Colonic mucosa (tissue), 4 donors: Measurements from ENCODE around the gene TLE7. TPM values are rescaled to one million over a fixed set of nuclear protein-coding genes. Genes with fewer than 3 reads are reported as not detected.
A peak's percentile ranks its signal among the peaks of the same experiment; 100 is the strongest.

Experiments
- DNase-seq: peaks from one replicate; pipeline ENCODE4 v3.0.0-alpha.2; 2020
- H3K27ac ChIP-seq: fragments of 200-600 bp; one replicate; pipeline ENCODE4 v1.8.0; 2021
- H3K27me3 ChIP-seq: fragments of 200-600 bp; one replicate; pipeline ENCODE4 v1.8.0; 2021
- H3K36me3 ChIP-seq: fragments of 200-600 bp; one replicate; pipeline ENCODE4 v1.8.0; 2021
- H3K4me1 ChIP-seq: fragments of 200-600 bp; one replicate; pipeline ENCODE4 v1.8.0; 2021; ENCODE audit warnings: mild to moderate bottlenecking
- H3K4me3 ChIP-seq: fragments of 200-600 bp; one replicate; pipeline ENCODE4 v1.8.0; 2021
- H3K9ac ChIP-seq, 2 donors: one replicate each; pipeline ENCODE4 v1.7.0; 2013; ENCODE audit warnings: control low read depth in 2 of 2, low read depth in 2 of 2, low read length in 2 of 2
- H3K9me3 ChIP-seq: fragments of 200-600 bp; one replicate; pipeline ENCODE4 v1.8.0; 2021
- CTCF ChIP-seq: fragments of 200-600 bp; IDR thresholded peaks from one replicate; pipeline ENCODE4 v1.8.0; 2022; ENCODE audit warnings: antibody characterized with exemption, mild to moderate bottlenecking
- intact Hi-C: fragments of 100-400 bp; cut with DNase I; formaldehyde crosslinking; loops from one replicate; pipeline ENCODE4 v1.14.1; 2022
- total RNA-seq, 2 donors: library from RNA; stranded (reverse); fragmentation: NEBNext Ultra II Directional in 1 of 2; extraction: Animal tissue kit (Norgen Biotek cat#: 25700) in 1 of 2; gene quantifications; one replicate each; pipeline ENCODE4 v1.2.1, GENCODE V29; 2021
- donor health status: healthy.
- donor health status: DM: no; HTN: no; CAD: no.
- donor health status: DM: no; HTN: no; CAD: no.

Gene TLE7
- total RNA-seq, 2 donors from 2014 or later = not detected

- Histone ChIP-seq H3K36me3 (no peaks in the 10 kb centered on the region), H3K9ac (no peak overlapping the region), H3K4me1 (no peaks in the 10 kb centered on the region), H3K9me3 (no peaks in the 10 kb centered on the region), H3K27me3 (peaks cover 2% of the 10 kb centered on the region), H3K27ac (no peak overlapping the region), H3K4me3 (no peak overlapping the region)
- no peak for DNase-seq
- TF ChIP-seq CTCF = no peak
- intact Hi-C loops = no loop called here
Observed at GRCh38 chr16:71423016-71423415, 18.8 kb downstream of the TLE7 start.

GRCh38 chr16:71421911-71422310 is 19.9 kb downstream of the TLE7 start:
- H3K9me3 ChIP-seq = no peaks in the 10 kb centered on the region
- peaks cover under 1% of the 10 kb centered on the region for H3K27me3 ChIP-seq
- intact Hi-C loops = no loop called here
- no peaks in the 10 kb centered on the region for H3K4me1 ChIP-seq
- H3K4me3 ChIP-seq = no peak overlapping the region
- peak; percentile 46 for TF ChIP-seq CTCF
- DNase-seq = peak; percentile 29
- H3K36me3 ChIP-seq = no peaks in the 10 kb centered on the region
- H3K27ac ChIP-seq = no peak overlapping the region
- no peak overlapping the region for H3K9ac ChIP-seq

- H3K9ac ChIP-seq = no peak overlapping the region
- no peaks in the 10 kb centered on the region for H3K27me3 ChIP-seq
- intact Hi-C loops = loop anchor here (5.0 kb wide), 2 partner anchors 83 to 198 kb away; no protein-coding TSS in a partner anchor
- no peaks in the 10 kb centered on the region for H3K9me3 ChIP-seq
- no peak for TF ChIP-seq CTCF
- H3K4me3 ChIP-seq = no peak overlapping the region
- H3K36me3 ChIP-seq = no peaks in the 10 kb centered on the region
- H3K4me1 ChIP-seq = no peaks in the 10 kb centered on the region
- H3K27ac ChIP-seq = no peak overlapping the region
- no peak for DNase-seq
Observed at GRCh38 chr16:71414038-71414437, 27.8 kb downstream of the TLE7 start.

GRCh38 chr16:71413341-71413740 is 28.5 kb downstream of the TLE7 start:
- Histone ChIP-seq H3K4me1 (no peaks in the 10 kb centered on the region), H3K27me3 (no peaks in the 10 kb centered on the region), H3K9ac (no peak overlapping the region), H3K36me3 (no peaks in the 10 kb centered on the region), H3K4me3 (no peak overlapping the region), H3K9me3 (no peaks in the 10 kb centered on the region), H3K27ac (no peak overlapping the region)
- DNase-seq = no peak
- TF ChIP-seq CTCF = no peak
- intact Hi-C loops = loop anchor here (5.0 kb wide), 2 partner anchors 84 to 199 kb away; no protein-coding TSS in a partner anchor

GRCh38 chr16:71412270-71413160 is 29.3 kb downstream of the TLE7 start:
- Histone ChIP-seq H3K4me1 (no peaks in the 10 kb centered on the region), H3K9ac (no peak overlapping the region), H3K36me3 (no peaks in the 10 kb centered on the region), H3K27me3 (no peaks in the 10 kb centered on the region), H3K27ac (no peak overlapping the region), H3K9me3 (no peaks in the 10 kb centered on the region), H3K4me3 (no peak overlapping the region)
- TF ChIP-seq CTCF = peak; percentile 87
- DNase-seq = peak; percentile 80
- intact Hi-C loops = loop anchor here (5.0 kb wide), 2 partner anchors 85 to 200 kb away; no protein-coding TSS in a partner anchor
